ENCODE results near the gene DENND6B. TPM values are rescaled to one million over a fixed set of nuclear protein-coding genes. Genes with fewer than 3 reads are reported as not detected.
"Not testable (repeated sequence)": the region's sequence is repeated elsewhere in the genome, so short reads cannot be mapped to it uniquely, and the experiment has no call there.

DENND6B gene
- total RNA-seq, 3 donors from 2014 or later, result 1.8 to 6.9 (median 5.4) TPM

GRCh38 chr22:50327711-50328019 is 853 bp upstream of the DENND6B start:
- H3K27me3 ChIP-seq, result no peaks in the 10 kb centered on the region
- H3K27ac ChIP-seq, result peak overlapping the region; percentile 94 to 97
- H3K36me3 ChIP-seq, result no peaks in the 10 kb centered on the region
- H3K4me1 ChIP-seq, result peaks cover 0 to 8% of the 10 kb centered on the region in 2 donors
- DNase-seq (ENCODE audit: low spot score in 2 of 2), result no peak
- H3K9me3 ChIP-seq, result no peaks in the 10 kb centered on the region
- intact Hi-C loops (cut with DNase I; ENCODE audit: low total_unique reads), result loop anchor here (5.0 kb wide), 1 partner anchor 55 kb away; the partner anchor contains the start of gene MAPK11
- no peak for TF ChIP-seq POLR2AphosphoS5 (IDR thresholded peaks at IDR 0.05)
- no peak for TF ChIP-seq POLR2A (IDR thresholded peaks at IDR 0.05)
- TF ChIP-seq, protein P1, sequence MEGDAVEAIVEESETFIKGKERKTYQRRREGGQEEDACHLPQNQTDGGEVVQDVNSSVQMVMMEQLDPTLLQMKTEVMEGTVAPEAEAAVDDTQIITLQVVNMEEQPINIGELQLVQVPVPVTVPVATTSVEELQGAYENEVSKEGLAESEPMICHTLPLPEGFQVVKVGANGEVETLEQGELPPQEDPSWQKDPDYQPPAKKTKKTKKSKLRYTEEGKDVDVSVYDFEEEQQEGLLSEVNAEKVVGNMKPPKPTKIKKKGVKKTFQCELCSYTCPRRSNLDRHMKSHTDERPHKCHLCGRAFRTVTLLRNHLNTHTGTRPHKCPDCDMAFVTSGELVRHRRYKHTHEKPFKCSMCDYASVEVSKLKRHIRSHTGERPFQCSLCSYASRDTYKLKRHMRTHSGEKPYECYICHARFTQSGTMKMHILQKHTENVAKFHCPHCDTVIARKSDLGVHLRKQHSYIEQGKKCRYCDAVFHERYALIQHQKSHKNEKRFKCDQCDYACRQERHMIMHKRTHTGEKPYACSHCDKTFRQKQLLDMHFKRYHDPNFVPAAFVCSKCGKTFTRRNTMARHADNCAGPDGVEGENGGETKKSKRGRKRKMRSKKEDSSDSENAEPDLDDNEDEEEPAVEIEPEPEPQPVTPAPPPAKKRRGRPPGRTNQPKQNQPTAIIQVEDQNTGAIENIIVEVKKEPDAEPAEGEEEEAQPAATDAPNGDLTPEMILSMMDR (IDR thresholded peaks at IDR 0.05), result no peak
- peak overlapping the region; percentile 77 to 92 (median 81) for H3K4me3 ChIP-seq

DNA sequence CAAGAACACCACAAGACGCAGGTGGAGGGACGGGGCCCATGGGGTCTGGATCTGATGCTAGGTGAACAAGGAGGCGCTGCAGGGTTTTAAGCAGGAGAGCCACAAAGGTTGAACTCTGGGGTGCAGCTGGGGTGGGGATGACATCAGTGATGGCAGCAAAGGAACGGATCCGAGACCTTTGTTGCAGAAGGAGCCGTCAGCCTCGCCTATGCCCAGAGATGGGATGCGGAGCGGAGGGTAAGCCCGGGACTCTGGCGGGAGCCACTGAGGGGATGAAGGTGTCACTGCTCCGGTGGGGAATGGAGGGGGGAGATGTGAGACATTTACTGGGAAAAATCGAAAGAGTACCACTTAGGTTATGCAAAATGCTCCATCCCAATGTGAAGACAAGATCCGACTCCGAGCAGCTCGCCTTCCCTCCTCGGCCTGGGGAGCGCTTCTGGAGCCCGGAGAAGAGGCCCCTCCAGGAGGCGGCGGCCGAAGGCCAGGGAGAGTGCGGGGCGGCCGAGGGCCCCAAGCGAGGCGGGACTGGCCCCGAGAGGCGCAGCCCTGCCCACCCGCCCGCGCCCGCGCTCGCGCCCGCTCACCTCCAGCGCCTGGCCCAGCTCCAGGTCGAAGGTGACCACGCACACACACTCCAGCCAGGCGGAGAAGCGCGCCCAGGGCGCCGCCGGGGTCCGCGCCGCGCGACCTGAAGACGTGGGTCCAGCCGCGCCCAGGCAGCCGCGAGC is 422 bp downstream of the DENND6B start:
- DNase-seq (ENCODE audit: low spot score in 2 of 2), result no peak
- Histone ChIP-seq H3K9me3 (no peaks in the 10 kb centered on the region), H3K27me3 (no peaks in the 10 kb centered on the region), H3K4me1 (peaks cover 0 to 8% of the 10 kb centered on the region in 2 donors), H3K36me3 (no peaks in the 10 kb centered on the region), H3K27ac (peak overlapping the region; percentile 33 to 97), H3K4me3 (peak overlapping the region; percentile 77 to 92 (median 81))
- TF ChIP-seq POLR2A (IDR thresholded peaks at IDR 0.05) (no peak), POLR2AphosphoS5 (IDR thresholded peaks at IDR 0.05) (no peak)
- TF ChIP-seq, protein P1 (IDR thresholded peaks at IDR 0.05), result no peak
- intact Hi-C loops (cut with DNase I; ENCODE audit: low total_unique reads), result loop anchor here (5.0 kb wide), 1 partner anchor 54 kb away; the partner anchor contains the start of gene MAPK11

DNA sequence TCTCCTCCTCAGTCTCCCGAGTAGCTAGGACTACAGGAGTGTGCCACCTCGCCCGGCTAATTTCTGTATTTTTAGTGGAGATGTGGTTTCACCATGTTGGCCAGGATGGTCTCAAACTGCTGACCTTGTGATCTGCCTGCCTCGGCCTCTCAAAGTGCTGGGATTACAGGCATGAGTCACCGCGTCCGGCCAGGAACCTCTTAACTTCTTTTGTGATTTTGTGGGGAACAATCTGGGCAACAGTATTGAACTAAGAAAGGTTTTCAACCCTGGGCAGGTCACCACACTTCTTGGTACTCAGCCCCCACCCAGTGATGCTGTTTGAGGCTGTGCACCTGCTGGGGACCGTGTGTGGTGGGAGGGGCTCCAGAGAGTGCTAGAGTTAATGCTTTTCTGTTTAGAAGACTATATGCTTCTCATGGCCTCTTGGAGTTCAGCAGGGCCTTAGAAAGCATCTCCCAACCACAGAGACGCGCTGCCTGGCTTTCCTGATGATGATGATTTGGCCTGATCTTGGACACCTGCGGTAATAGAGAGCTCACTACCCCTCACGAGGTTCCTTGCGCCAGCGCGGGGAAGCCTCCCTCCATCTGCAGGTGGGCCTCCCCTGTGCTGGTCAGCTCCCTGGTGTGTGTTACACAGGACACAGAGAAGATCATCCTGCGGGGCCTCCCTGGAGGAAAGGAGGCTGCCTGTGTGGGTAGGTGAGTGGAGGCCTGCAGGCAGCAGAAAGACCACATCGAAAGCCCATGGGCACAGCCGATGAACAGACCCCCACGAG is 1.2 kb downstream of the DENND6B start:
- no peak for DNase-seq (ENCODE audit: low spot score in 2 of 2)
- Histone ChIP-seq H3K27ac (no peak overlapping the region), H3K4me3 (peak overlapping the region in 2 of 3 donors; percentile 81 to 92), H3K36me3 (no peaks in the 10 kb centered on the region), H3K27me3 (no peaks in the 10 kb centered on the region), H3K9me3 (no peaks in the 10 kb centered on the region), H3K4me1 (peaks cover 0 to 8% of the 10 kb centered on the region in 2 donors)
- intact Hi-C loops (cut with DNase I; ENCODE audit: low total_unique reads), result loop anchor here (5.0 kb wide), 1 partner anchor 53 kb away; the partner anchor contains the start of gene MAPK11
- no peak for TF ChIP-seq POLR2AphosphoS5 (IDR thresholded peaks at IDR 0.05)
- no peak for TF ChIP-seq POLR2A (IDR thresholded peaks at IDR 0.05)
- TF ChIP-seq, protein P1 (IDR thresholded peaks at IDR 0.05), result no peak

DNA sequence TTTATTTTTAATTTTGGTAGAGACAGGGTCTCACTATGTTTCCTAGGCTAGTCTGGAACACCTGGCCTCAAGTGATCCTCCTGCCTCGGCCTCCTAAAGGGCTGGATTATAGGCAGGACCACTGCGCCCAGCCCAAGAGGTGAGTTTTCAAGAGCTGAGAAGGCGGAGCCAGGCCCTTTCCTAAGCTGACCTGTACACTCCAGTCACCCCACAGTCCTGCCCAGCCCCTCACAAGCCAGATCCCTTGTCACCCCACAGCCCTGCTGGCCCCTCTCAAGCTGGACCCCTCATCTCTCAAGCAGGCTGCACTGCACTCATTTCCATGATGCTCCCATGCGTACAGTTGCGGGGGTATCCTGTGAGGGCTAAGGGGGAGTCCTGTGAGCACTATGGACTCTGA is 2.9 kb downstream of the DENND6B start:
- no peaks in the 10 kb centered on the region for H3K9me3 ChIP-seq
- no peaks in the 10 kb centered on the region for H3K27me3 ChIP-seq
- TF ChIP-seq, protein P1 (IDR thresholded peaks at IDR 0.05), result no peak
- no peak for TF ChIP-seq POLR2AphosphoS5 (IDR thresholded peaks at IDR 0.05)
- no peak for TF ChIP-seq POLR2A (IDR thresholded peaks at IDR 0.05)
- H3K4me1 ChIP-seq, result peaks cover 0 to 8% of the 10 kb centered on the region in 2 donors
- no peaks in the 10 kb centered on the region for H3K36me3 ChIP-seq
- H3K27ac ChIP-seq, result no peak overlapping the region
- no peak for DNase-seq (ENCODE audit: low spot score in 2 of 2)
- intact Hi-C loops (cut with DNase I; ENCODE audit: low total_unique reads), result no loop called here
- H3K4me3 ChIP-seq, result no peak overlapping the region

GRCh38 chr22:50322382-50323104 is 4.3 kb downstream of the DENND6B start:
- H3K9me3 ChIP-seq; H3K27me3 ChIP-seq; H3K4me1 ChIP-seq; H3K4me3 ChIP-seq; DNase-seq (ENCODE audit: low spot score in 2 of 2); H3K36me3 ChIP-seq; intact Hi-C loops (cut with DNase I; ENCODE audit: low total_unique reads); H3K27ac ChIP-seq: not testable (repeated sequence)
